K562 (cell line): ENCODE measurements around the gene PPP6R1. TPM values are rescaled to one million over a fixed set of nuclear protein-coding genes. Genes with fewer than 3 reads are reported as not detected.

Source experiments
- ARNT ChIP-seq, 2 experiments: fragments of 450-650 bp; IDR thresholded peaks; 2 replicates each; pipeline ENCODE4 v1.6.1; 2016; ENCODE audit warnings: mild to moderate bottlenecking in 1 of 2
- BRD4 ChIP-seq: fragments of 200-600 bp; sonication (generic); IDR thresholded peaks from 2 replicates; pipeline ENCODE4 v1.6.1; 2017; ENCODE audit warnings: inconsistent platforms
- CEBPB ChIP-seq: fragments of 450-650 bp; IDR thresholded peaks from 2 replicates; pipeline ENCODE4 v1.6.1; 2016; ENCODE audit warnings: missing genetic modification characterization, missing compliant biosample characterization
- EHMT2 ChIP-seq: fragments of 450-650 bp; IDR thresholded peaks from 2 replicates; pipeline ENCODE4 v1.6.1; 2018; ENCODE audit warnings: antibody characterized with exemption
- HDAC3 ChIP-seq: fragments of 450-650 bp; IDR thresholded peaks from 2 replicates; pipeline ENCODE4 v1.6.1; 2018; ENCODE audit warnings: borderline replicate concordance, mild to moderate bottlenecking, moderate library complexity; ENCODE audit not compliant: partially characterized antibody
- KAT2B ChIP-seq: IDR thresholded peaks from one replicate; pipeline ENCODE4 v1.6.1; 2012; ENCODE audit warnings: low read depth, mild to moderate bottlenecking, control low read depth, inconsistent platforms, low read length, moderate library complexity
- PTRF ChIP-seq: fragments of 450-650 bp; IDR thresholded peaks from 2 replicates; pipeline ENCODE4 v1.6.1; 2016; ENCODE audit warnings: mild to moderate bottlenecking, missing genetic modification characterization, missing compliant biosample characterization
- SIRT6 ChIP-seq: IDR thresholded peaks from one replicate; pipeline ENCODE4 v1.6.1; 2012; ENCODE audit warnings: low read depth, mild to moderate bottlenecking, control low read depth, inconsistent platforms, low read length, moderate library complexity
- ZBTB17 ChIP-seq: fragments of 450-650 bp; formaldehyde crosslinking; IDR thresholded peaks from 2 replicates; pipeline ENCODE4 v1.4.0; 2020; ENCODE audit warnings: mild to moderate bottlenecking
- ZBTB7A ChIP-seq: IDR thresholded peaks from 2 replicates; pipeline ENCODE4 v1.6.1; 2011; ENCODE audit warnings: low read depth, mild to moderate bottlenecking, low read length, moderate library complexity, borderline replicate concordance; ENCODE audit not compliant: control insufficient read depth
- ZNF695 ChIP-seq: fragments of 450-650 bp; formaldehyde crosslinking; IDR thresholded peaks from 2 replicates; pipeline ENCODE4 v1.4.0; 2020; ENCODE audit warnings: mild to moderate bottlenecking, moderate library complexity
- ZNF75A ChIP-seq: fragments of 450-650 bp; formaldehyde crosslinking; IDR thresholded peaks from 2 replicates; pipeline ENCODE4 v1.4.0; 2020; ENCODE audit warnings: mild to moderate bottlenecking
- polyA plus RNA-seq, 8 experiments: library from polyadenylated mRNA; depleted of rRNA in 4 of 8; stranded (reverse) in 5 of 8; unstranded in 3 of 8; fragments of >200 nt; fragmentation: Nextera tagmentation in 2 of 8; fragmentation: Illumina TruSeq in 1 of 8; extraction: Ambion mirVana in 2 of 8; extraction: Trizol in 1 of 8; gene quantifications; 2 replicates each; pipeline versions ENCODE4 v1.2.1 to v1.2.3, GENCODE V29; 2011 to 2014; ENCODE audit warnings: inconsistent platforms in 1 of 8, missing spikeins in 1 of 8
- total RNA-seq, 7 experiments: library from RNA; depleted of rRNA in 6 of 7; stranded (reverse); fragments of >200 nt in 6 of 7; fragmentation: Illumina TruSeq in 2 of 7; extraction: Trizol in 2 of 7; gene quantifications; 2 replicates each; pipeline versions ENCODE4 v1.2.1 to v1.2.3, GENCODE V29; 2011 to 2021; ENCODE audit warnings: low replicate concordance in 1 of 7
- TF ChIP-seq, protein P1 (sequence below): fragments of 450-650 bp; IDR thresholded peaks from 2 replicates; pipeline ENCODE4 v1.6.1; 2016; ENCODE audit warnings: low read depth
- TF ChIP-seq, protein P2 (sequence below), 3 experiments: IDR thresholded peaks in 2 of 3; conservative IDR thresholded peaks in 1 of 3; 2 replicates each; pipeline ENCODE4 v1.5.1; 2011 to 2012; ENCODE audit warnings: low read length in 3 of 3, mild to moderate bottlenecking in 3 of 3, control low read depth in 2 of 3, improper control_type of control experiment in 1 of 3, inconsistent platforms in 1 of 3, low read depth in 1 of 3, mixed read lengths in 1 of 3, moderate library complexity in 1 of 3; ENCODE audit not compliant: insufficient read depth in 2 of 3
- TF ChIP-seq, protein P3 (sequence below): fragments of 450-650 bp; IDR thresholded peaks from 2 replicates; pipeline ENCODE4 v1.6.1; 2017; ENCODE audit warnings: antibody characterized with exemption

Gene PPP6R1
- total and polyA plus RNA-seq, 9 of the 15 experiments (the other 6 are each of a cell fraction or from before 2014, with no cell fraction given): 0.48 to 135 (median 37.2) TPM

DNA sequence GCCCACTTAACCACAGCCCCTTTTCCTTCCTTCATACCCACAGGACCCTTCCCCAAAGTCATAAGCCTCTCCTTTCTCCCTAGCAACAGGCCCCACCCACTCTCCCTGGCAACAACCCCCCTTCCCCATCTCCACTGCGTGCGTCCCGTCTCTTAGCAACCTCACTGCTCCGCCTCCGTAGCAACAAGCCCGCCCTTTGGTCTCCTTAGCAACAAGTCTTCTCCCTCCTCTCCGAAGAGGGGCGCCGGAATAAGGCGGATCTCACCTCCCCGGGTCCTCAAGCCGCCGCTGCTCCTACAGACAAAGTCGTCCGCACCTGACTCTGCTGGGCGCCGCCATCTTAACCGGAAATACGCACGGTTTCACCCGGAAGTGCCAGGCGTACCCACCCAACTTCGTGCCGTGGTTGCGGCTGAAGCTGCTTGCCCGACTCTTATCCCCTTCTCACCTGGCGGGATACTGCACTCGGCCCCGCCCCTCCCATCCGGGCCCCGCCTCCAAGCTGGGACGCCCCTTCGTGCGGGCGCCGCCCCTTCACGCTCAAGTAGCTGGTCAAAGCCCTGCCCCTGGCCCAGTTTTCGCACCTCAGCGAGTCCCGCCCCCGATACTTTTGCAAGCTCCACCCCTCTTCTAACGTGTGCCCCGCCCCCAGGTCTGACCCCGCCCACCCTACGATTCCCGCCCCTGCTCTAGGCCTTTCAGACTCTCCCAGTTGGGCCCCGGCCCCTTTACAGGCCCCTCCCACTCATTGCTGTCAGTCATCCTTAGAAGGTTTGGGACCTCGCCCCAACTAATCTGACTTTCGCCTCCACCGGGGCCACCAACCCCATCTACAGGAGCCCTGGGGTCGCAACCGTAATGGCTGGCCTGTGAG lies 21.2 kb upstream of the PPP6R1 start, which contains the start of gene HSPBP1 (continued):
- TF ChIP-seq, protein P1, sequence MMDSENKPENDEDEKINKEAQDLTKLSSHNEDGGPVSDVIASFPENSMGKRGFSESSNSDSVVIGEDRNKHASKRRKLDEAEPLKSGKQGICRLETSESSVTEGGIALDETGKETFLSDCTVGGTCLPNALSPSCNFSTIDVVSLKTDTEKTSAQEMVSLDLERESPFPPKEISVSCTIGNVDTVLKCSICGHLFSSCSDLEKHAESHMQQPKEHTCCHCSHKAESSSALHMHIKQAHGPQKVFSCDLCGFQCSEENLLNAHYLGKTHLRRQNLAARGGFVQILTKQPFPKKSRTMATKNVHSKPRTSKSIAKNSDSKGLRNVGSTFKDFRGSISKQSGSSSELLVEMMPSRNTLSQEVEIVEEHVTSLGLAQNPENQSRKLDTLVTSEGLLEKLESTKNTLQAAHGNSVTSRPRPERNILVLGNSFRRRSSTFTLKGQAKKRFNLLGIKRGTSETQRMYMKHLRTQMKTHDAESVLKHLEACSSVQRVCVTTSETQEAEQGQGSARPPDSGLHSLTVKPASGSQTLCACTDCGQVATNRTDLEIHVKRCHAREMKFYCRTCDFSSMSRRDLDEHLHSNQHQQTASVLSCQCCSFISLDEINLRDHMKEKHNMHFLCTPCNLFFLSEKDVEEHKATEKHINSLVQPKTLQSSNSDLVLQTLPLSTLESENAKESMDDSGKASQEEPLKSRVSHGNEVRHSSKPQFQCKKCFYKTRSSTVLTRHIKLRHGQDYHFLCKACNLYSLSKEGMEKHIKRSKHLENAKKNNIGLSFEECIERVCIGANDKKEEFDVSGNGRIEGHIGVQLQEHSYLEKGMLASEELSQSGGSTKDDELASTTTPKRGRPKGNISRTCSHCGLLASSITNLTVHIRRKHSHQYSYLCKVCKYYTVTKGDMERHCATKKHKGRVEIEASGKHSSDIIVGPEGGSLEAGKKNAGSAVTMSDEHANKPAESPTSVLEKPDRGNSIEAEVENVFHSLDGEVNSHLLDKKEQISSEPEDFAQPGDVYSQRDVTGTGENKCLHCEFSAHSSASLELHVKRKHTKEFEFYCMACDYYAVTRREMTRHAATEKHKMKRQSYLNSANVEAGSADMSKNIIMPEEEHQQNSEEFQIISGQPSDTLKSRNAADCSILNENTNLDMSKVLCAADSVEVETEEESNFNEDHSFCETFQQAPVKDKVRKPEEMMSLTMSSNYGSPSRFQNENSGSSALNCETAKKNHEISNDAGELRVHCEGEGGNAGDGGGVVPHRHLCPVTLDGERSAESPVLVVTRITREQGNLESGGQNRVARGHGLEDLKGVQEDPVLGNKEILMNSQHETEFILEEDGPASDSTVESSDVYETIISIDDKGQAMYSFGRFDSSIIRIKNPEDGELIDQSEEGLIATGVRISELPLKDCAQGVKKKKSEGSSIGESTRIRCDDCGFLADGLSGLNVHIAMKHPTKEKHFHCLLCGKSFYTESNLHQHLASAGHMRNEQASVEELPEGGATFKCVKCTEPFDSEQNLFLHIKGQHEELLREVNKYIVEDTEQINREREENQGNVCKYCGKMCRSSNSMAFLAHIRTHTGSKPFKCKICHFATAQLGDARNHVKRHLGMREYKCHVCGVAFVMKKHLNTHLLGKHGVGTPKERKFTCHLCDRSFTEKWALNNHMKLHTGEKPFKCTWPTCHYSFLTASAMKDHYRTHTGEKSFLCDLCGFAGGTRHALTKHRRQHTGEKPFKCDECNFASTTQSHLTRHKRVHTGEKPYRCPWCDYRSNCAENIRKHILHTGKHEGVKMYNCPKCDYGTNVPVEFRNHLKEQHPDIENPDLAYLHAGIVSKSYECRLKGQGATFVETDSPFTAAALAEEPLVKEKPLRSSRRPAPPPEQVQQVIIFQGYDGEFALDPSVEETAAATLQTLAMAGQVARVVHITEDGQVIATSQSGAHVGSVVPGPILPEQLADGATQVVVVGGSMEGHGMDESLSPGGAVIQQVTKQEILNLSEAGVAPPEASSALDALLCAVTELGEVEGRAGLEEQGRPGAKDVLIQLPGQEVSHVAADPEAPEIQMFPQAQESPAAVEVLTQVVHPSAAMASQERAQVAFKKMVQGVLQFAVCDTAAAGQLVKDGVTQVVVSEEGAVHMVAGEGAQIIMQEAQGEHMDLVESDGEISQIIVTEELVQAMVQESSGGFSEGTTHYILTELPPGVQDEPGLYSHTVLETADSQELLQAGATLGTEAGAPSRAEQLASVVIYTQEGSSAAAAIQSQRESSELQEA: no peak
- TF ChIP-seq SIRT6 (no peak), HDAC3 (no peak), CEBPB (tag) (no peak), EHMT2 (no peak), ZNF75A (no peak), BRD4 (no peak), KAT2B (no peak), ZBTB7A (peak; percentile 15; the same call in 1 of the 2 replicates), PTRF (no peak), ZNF695 (CRISPR knock-in tag) (no peak), ARNT (IDR thresholded peaks at IDR 0.05) (peak; percentile 36 to 37; a peak in 1 of 4 replicates), ZBTB17 (CRISPR knock-in tag) (no peak)
- TF ChIP-seq, protein P2, sequence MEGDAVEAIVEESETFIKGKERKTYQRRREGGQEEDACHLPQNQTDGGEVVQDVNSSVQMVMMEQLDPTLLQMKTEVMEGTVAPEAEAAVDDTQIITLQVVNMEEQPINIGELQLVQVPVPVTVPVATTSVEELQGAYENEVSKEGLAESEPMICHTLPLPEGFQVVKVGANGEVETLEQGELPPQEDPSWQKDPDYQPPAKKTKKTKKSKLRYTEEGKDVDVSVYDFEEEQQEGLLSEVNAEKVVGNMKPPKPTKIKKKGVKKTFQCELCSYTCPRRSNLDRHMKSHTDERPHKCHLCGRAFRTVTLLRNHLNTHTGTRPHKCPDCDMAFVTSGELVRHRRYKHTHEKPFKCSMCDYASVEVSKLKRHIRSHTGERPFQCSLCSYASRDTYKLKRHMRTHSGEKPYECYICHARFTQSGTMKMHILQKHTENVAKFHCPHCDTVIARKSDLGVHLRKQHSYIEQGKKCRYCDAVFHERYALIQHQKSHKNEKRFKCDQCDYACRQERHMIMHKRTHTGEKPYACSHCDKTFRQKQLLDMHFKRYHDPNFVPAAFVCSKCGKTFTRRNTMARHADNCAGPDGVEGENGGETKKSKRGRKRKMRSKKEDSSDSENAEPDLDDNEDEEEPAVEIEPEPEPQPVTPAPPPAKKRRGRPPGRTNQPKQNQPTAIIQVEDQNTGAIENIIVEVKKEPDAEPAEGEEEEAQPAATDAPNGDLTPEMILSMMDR (IDR thresholded peaks at IDR 0.05 in 2 of 3, conservative IDR thresholded peaks at IDR 0.05 in 1 of 3; ENCODE audit: insufficient read depth in 2 of 3, low read depth in 1 of 3, low read length in 3 of 3): 0 out of 6 replicates have a peak, but pooled peaks of 1 of the 3 experiments have one; percentile 1
- TF ChIP-seq, protein P3, sequence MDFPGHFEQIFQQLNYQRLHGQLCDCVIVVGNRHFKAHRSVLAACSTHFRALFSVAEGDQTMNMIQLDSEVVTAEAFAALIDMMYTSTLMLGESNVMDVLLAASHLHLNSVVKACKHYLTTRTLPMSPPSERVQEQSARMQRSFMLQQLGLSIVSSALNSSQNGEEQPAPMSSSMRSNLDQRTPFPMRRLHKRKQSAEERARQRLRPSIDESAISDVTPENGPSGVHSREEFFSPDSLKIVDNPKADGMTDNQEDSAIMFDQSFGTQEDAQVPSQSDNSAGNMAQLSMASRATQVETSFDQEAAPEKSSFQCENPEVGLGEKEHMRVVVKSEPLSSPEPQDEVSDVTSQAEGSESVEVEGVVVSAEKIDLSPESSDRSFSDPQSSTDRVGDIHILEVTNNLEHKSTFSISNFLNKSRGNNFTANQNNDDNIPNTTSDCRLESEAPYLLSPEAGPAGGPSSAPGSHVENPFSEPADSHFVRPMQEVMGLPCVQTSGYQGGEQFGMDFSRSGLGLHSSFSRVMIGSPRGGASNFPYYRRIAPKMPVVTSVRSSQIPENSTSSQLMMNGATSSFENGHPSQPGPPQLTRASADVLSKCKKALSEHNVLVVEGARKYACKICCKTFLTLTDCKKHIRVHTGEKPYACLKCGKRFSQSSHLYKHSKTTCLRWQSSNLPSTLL: no peak
